Measurements from ENCODE around the gene KRT39. TPM values are rescaled to one million over a fixed set of nuclear protein-coding genes. Genes with fewer than 3 reads are reported as not detected.
"Not testable (repeated sequence)": the region's sequence is repeated elsewhere in the genome, so short reads cannot be mapped to it uniquely, and the experiment has no call there.

KRT39 gene
- total RNA-seq, 3 donors from 2014 or later: not detected

DNA sequence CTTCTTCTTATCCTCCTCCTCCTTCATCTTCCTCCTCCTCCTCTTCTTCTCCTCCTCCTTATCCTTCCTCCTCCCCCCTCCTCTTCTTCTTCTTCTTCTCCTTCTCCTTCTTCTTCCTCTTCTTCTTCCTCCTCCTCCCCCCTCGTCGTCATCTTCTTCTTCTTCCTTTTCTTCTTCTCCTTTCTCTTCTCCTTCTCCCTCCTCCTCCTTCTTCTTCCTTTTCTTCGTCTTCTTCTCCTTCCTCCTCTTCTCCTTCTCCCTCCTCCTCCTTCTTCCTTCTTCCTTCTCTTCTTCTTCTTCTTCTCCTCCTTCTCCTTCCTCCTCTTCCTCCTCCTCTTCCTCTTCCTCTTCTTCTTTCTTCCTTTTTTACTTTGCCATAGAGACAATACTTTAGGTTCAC is 24.2 kb downstream of the KRT39 start:
- H3K4me1 Mint-ChIP-seq (ENCODE audit: low read depth): no peaks in the 10 kb centered on the region
- DNase-seq (no peak), ATAC-seq (no peak)
- H3K9me3 Mint-ChIP-seq: no peaks in the 10 kb centered on the region
- no peaks in the 10 kb centered on the region for H3K36me3 Mint-ChIP-seq (ENCODE audit: insufficient read depth)
- peaks cover 36% of the 10 kb centered on the region for H3K27me3 Mint-ChIP-seq (ENCODE audit: low read depth)
- H3K4me3 Mint-ChIP-seq: no peak overlapping the region

DNA sequence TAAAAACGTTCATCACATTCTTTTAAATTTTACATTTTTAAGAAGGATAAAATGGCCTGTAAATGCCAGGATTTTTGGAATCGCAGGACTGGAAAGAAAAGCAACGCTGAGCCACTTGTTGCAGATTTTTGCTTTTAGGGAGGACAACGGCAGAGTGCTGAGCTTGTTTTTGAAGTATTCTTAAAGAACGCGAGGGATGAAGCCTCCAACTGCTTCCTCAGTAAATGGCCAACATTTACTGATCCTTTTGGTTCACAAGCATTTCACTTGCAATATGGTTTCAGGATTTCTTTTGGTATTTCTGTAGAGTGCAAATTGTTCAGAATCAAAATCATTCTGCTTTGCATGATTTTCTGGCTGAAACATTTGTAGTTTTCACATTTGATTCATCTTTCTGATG is 26.5 kb downstream of the KRT39 start:
- ATAC-seq (no peak), DNase-seq (no peak)
- Mint-ChIP-seq H3K9me3 (no peaks in the 10 kb centered on the region), H3K4me3 (no peak overlapping the region), H3K27me3 (ENCODE audit: low read depth) (peaks cover 20% of the 10 kb centered on the region), H3K36me3 (ENCODE audit: insufficient read depth) (no peaks in the 10 kb centered on the region), H3K4me1 (ENCODE audit: low read depth) (no peaks in the 10 kb centered on the region)

DNA sequence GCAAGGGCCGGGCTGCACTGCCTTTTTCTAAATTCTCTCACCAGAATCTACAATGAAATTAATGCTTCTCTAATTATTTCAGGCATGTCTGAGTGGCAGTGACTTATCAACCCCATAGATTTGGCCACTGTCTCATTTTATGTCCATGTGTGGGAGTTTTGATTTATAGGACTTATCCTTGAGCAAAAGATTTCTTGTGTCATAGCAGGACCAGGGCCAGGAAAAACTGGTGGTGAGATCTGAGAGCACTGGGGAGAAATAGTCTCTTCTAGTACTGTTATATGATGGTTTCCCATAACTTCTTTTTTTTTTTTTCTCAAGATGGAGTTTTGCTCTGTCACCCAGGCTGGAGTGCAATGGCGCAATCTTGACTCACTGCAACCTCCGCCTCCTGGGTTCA is 27.8 kb downstream of the KRT39 start:
- H3K9me3 Mint-ChIP-seq: no peaks in the 10 kb centered on the region

DNA sequence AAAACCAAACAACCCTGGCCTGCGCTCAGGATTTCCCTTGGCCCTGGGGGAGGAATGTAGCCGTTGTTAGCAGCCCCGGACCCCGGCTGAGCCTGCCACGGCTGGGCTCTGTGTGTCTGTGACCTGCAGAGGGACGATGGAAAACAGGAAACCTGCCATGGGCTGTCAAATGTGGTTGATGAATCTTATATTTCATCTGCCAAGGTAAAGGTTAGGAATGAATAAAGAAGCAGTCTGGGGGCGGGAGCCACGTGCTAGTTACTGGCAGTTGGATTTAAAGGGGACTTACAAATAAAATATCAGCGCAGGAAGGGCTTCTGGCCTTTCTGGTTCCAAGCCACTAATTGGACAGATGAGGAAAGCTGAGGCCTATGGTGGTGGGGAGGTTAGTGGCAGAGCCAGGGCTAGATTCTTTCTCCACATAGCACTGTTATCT is 29.3 kb downstream of the KRT39 start, which contains the start of gene KRT23:
Gene KRT23, minus strand, starts transcription at position 263 of the 436 bp plus-strand sequence. CDS start 1,043 bp downstream, outside the sequence.
- H3K4me1 Mint-ChIP-seq (ENCODE audit: low read depth): no peaks in the 10 kb centered on the region
- DNase-seq (no peak), ATAC-seq (no peak)
- H3K36me3 Mint-ChIP-seq (ENCODE audit: insufficient read depth): no peaks in the 10 kb centered on the region
- no peaks in the 10 kb centered on the region for H3K9me3 Mint-ChIP-seq
- peaks cover 15% of the 10 kb centered on the region for H3K27me3 Mint-ChIP-seq (ENCODE audit: low read depth)
- H3K4me3 Mint-ChIP-seq: no peak within 1 kb of the TSS

More for the DNA sequence above, 27.8 kb downstream of the KRT39 start:
- no peaks in the 10 kb centered on the region for H3K4me1 Mint-ChIP-seq (ENCODE audit: low read depth)
- H3K27me3 Mint-ChIP-seq (ENCODE audit: low read depth): peaks cover 13% of the 10 kb centered on the region
- no peak for DNase-seq
- no peak overlapping the region for H3K4me3 Mint-ChIP-seq
- no peaks in the 10 kb centered on the region for H3K36me3 Mint-ChIP-seq (ENCODE audit: insufficient read depth)
- ATAC-seq: no peak

DNA sequence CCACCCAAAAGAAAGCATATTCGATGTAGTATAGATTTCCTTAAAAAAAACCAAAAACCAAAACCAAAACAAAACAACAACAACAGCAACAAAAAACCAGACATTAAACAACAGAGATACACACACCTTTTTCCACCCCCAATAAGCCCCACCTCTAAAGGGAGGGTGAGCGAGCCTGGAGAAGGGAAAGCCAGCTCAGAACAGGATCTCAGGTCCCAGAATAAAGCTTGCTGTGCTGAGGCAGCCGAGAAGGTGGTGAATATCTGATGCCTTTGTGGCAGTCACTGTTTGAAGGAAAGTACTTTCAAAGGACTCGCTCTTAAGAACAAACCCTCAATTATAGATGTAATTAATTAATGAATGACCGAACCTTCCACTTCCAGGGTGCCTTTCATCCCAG is 29.8 kb downstream of the KRT39 start:
- H3K4me3 Mint-ChIP-seq: no peak overlapping the region
- H3K4me1 Mint-ChIP-seq (ENCODE audit: low read depth): no peaks in the 10 kb centered on the region
- no peak for DNase-seq

DNA sequence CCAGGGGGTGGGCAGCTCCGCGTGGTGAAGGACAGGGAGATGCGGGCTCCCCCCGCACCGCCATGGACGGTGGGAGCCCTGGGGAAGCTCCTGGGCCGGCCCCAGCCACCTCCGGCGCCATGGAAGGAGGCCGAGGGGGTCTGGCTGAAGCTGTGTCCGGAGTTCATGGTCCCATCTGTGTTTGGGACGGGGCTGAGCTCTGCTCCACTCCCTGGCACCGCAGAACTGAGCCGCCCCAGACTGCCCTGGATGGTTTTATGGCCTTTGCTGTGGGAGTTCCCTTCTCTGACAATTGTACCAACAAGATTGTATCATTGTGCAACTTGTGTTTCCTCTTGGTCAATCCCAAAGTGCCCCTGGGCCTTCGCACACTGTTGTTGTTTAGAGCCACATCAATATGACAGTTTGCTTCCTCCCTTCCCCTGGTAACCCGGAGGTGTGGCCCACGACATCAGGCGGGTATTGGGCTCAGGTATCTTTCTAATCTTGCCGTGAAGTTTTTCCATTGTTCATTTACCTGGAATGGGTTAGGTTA is 30.2 kb downstream of the KRT39 start:
- Mint-ChIP-seq H3K36me3 (ENCODE audit: insufficient read depth) (no peaks in the 10 kb centered on the region), H3K27me3 (ENCODE audit: low read depth) (peaks cover 15% of the 10 kb centered on the region), H3K4me3 (no peak overlapping the region), H3K9me3 (no peaks in the 10 kb centered on the region), H3K4me1 (ENCODE audit: low read depth) (no peaks in the 10 kb centered on the region)
- DNase-seq (no peak), ATAC-seq (no peak)

More for the DNA sequence above, 29.8 kb downstream of the KRT39 start:
- no peaks in the 10 kb centered on the region for H3K36me3 Mint-ChIP-seq (ENCODE audit: insufficient read depth)
- no peak for ATAC-seq
- H3K9me3 Mint-ChIP-seq: no peaks in the 10 kb centered on the region
- peaks cover 15% of the 10 kb centered on the region for H3K27me3 Mint-ChIP-seq (ENCODE audit: low read depth)

DNA sequence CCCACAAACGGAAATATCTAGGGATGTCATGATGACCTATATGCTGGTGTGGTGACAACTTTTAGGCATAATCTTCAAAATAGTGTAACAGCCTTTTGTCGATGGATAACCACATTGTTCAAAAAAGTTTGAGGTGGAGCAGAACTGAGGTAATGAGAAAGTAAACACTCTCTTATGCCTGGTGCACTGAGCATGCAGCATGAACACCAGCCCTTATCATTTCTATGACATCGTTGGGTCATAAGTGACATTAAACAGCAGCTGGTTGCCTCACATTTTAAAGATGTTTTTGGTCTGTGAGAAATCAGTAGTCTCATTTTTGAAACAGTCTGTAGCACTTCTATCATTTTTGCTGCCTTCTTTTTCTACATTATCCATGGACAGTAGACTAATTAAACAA is 31.1 kb downstream of the KRT39 start:
- ATAC-seq (no peak), DNase-seq (no peak)
- H3K36me3 Mint-ChIP-seq (ENCODE audit: insufficient read depth): no peaks in the 10 kb centered on the region
- H3K9me3 Mint-ChIP-seq: no peaks in the 10 kb centered on the region
- H3K4me1 Mint-ChIP-seq (ENCODE audit: low read depth): no peaks in the 10 kb centered on the region
- peaks cover 15% of the 10 kb centered on the region for H3K27me3 Mint-ChIP-seq (ENCODE audit: low read depth)
- H3K4me3 Mint-ChIP-seq: no peak overlapping the region

DNA sequence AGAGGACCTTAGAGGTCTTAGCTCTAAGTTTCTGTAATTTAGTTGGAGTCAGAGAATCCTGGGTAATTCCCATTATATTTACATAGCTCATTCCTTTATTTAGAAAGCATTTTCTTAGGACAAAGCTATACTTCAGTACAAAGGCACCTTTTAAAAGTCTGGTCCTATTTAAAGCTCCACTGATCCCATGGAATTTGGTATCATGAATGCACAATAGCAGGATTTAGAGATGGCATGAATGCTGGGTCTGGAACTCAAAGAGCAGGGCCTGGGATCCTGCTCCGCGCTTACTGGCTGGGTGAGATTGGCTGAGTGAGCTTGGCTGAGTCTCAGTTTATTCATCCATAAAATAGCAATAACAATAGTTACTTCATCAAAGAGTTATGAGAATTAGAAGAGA is 34.1 kb downstream of the KRT39 start:
- H3K9me3 Mint-ChIP-seq: no peaks in the 10 kb centered on the region
- no peaks in the 10 kb centered on the region for H3K36me3 Mint-ChIP-seq (ENCODE audit: insufficient read depth)
- peaks cover 12% of the 10 kb centered on the region for H3K27me3 Mint-ChIP-seq (ENCODE audit: low read depth)
- H3K4me1 Mint-ChIP-seq (ENCODE audit: low read depth): no peaks in the 10 kb centered on the region
- H3K4me3 Mint-ChIP-seq: no peak overlapping the region
- no peak for DNase-seq
- no peak for ATAC-seq

DNA sequence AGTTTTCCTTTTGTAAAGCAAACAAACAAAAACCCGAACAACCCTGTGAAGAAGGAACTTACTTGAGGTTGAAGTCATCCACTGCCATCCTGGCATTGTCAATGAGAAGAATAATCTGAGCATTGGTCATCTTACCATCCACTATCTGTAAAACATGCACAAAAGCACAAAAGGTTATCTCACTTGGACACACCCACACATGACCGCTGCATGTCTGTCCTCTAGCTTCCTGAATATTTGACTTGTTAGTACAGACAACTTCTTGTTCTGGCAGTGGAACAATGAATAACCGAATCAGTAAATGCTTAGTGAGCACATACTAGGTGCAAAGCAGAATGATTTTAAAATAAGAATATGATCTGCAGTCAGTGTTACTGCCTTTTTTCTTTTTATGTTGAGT is 35.4 kb downstream of the KRT39 start:
- H3K9me3 Mint-ChIP-seq: no peaks in the 10 kb centered on the region
- no peak overlapping the region for H3K4me3 Mint-ChIP-seq
- DNase-seq (no peak), ATAC-seq (no peak)
- H3K4me1 Mint-ChIP-seq (ENCODE audit: low read depth): no peaks in the 10 kb centered on the region
- peaks cover 14% of the 10 kb centered on the region for H3K27me3 Mint-ChIP-seq (ENCODE audit: low read depth)
- H3K36me3 Mint-ChIP-seq (ENCODE audit: insufficient read depth): no peaks in the 10 kb centered on the region

DNA sequence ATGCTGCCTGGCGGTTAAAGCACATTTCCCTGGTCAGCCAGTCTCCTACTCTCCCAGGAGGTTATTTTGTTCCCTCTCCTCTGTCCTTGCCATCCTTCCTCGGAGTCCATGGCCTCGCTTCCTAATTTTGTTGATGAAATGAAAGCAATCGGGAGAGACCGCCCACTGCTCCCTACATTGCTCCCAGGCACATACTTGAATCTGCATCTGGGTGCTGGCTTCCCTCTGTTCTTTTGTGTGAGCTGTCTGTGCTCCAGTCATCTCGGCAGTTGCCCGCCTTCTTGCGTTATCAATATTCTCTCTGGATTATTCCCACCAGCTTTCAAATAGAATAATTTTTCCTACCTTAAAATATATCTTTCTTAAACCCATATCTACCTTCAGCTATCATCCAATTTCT is 40.4 kb downstream of the KRT39 start:
- Mint-ChIP-seq H3K9me3 (no peaks in the 10 kb centered on the region), H3K27me3 (ENCODE audit: low read depth) (peaks cover 16% of the 10 kb centered on the region), H3K4me3 (no peak overlapping the region), H3K36me3 (ENCODE audit: insufficient read depth) (no peaks in the 10 kb centered on the region), H3K4me1 (ENCODE audit: low read depth) (peaks cover 1% of the 10 kb centered on the region)
- ATAC-seq (no peak), DNase-seq (no peak)

DNA sequence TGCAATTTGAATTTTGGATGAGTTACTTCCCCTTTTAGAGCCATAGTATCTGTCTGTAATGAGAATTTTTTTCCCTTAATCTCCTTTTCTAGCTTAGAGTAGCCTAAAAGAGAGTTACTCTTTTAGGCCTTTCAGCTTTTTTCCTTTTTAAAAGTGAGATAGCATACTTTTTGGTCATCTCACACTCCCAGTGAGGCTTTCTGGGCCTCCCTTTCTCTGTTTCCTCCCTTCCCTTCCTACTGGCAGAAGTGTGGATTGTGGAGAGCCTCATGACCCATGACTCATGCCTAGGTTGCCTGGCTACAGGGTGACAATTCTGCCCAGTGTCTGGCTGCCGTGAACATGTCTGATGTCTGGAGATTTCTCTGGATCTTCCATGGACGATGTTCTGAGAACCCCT is 44.5 kb downstream of the KRT39 start:
- Mint-ChIP-seq H3K4me3 (no peak overlapping the region), H3K27me3 (ENCODE audit: low read depth) (peaks cover 20% of the 10 kb centered on the region), H3K4me1 (ENCODE audit: low read depth) (peaks cover 5% of the 10 kb centered on the region), H3K9me3 (no peaks in the 10 kb centered on the region), H3K36me3 (ENCODE audit: insufficient read depth) (no peaks in the 10 kb centered on the region)
- ATAC-seq: no peak
- no peak for DNase-seq

DNA sequence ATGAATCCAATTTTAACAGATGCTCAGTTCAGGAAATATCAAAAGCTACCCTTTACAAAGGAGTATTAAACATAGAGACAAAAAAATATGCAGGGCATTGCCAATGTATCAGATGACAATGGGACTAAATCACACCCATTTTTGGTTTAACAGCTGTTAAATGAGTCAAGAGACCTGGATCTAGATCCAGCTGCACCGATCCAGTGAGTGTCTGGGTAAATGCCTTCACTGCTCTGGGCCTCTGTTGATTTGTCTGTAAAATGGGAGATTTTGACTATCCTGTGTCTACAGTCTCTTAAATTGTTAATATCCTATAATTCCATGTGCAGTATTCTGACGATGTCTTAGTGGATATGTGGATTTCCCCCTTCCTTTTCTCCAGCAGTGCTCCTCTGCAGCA is 45.7 kb downstream of the KRT39 start:
- no peak for ATAC-seq
- peaks cover 13% of the 10 kb centered on the region for H3K27me3 Mint-ChIP-seq (ENCODE audit: low read depth)
- H3K9me3 Mint-ChIP-seq: no peaks in the 10 kb centered on the region
- peaks cover 5% of the 10 kb centered on the region for H3K4me1 Mint-ChIP-seq (ENCODE audit: low read depth)
- H3K4me3 Mint-ChIP-seq: no peak overlapping the region
- no peak for DNase-seq
- no peaks in the 10 kb centered on the region for H3K36me3 Mint-ChIP-seq (ENCODE audit: insufficient read depth)

DNA sequence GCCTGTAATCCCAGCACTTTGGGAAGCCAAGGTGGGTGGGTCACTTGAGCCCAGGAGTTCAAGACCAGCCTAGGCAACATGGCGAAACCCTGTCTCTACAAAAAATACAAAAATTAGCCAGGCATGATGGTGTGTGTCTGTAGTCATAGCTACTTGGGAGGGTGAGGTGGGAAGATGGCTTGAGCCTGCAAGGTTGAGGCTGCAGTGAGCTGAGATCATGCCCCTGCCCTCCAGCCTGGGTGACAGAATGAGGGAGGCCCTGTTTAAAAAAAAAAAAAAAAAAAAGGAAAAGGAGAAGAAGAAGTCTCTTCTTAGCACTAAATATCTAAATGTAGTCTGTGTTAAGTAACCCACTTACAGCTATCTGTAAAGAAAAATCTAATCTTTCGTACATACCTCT is 49.6 kb downstream of the KRT39 start:
- not testable (repeated sequence) for H3K4me1 Mint-ChIP-seq (ENCODE audit: low read depth); ATAC-seq; H3K9me3 Mint-ChIP-seq; DNase-seq; H3K4me3 Mint-ChIP-seq; H3K36me3 Mint-ChIP-seq (ENCODE audit: insufficient read depth); H3K27me3 Mint-ChIP-seq (ENCODE audit: low read depth)

DNA sequence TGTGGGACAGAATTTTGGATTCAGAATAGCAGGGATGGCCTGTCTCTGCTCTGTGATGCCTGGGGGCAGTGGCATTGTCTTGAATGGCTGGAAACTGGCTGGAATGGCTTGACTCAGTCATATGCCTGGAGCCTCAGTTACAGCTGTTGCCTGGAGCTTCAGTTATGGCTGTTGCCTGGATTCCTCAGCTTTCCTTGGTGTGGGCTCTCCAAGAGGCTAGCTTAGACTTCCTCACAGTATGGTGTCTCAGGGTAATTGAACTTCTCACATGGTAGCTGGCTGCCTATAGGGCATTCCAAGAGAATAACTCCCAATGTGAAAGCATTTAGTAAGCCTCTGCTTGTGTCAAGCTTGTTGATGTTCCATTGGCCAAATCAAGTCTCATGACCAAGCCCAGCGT is 50.4 kb downstream of the KRT39 start:
- Mint-ChIP-seq H3K27me3 (ENCODE audit: low read depth) (peaks cover 15% of the 10 kb centered on the region), H3K4me1 (ENCODE audit: low read depth) (peaks cover 8% of the 10 kb centered on the region), H3K4me3 (no peak overlapping the region), H3K9me3 (no peaks in the 10 kb centered on the region), H3K36me3 (ENCODE audit: insufficient read depth) (no peaks in the 10 kb centered on the region)
- DNase-seq (no peak), ATAC-seq (no peak)

DNA sequence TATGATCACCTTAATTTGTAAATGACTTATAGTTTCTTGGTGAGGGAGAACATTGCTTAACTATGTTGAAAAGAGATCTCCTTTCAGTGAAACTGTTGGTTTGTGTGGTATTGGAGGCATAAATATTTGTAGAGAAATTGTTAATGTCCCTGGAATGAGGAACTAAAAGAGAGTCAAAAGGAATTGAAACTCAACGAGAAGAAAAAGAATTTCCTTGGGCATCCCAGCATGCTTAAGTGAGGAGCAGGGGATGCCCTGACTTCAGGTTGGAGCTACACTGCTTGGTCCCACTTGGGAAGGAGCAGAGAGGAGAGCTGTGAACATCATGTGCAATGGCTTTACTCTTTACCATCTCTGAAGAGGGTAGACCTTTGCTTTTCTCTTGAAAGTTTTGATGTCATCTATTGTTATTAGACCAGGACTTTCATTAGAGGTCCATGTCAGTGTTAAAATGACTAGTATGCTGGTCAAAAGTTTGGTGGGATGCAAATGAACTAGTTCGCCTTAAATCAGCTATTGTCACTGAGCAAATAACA is 51.0 kb downstream of the KRT39 start:
- H3K4me3 Mint-ChIP-seq: no peak overlapping the region
- H3K27me3 Mint-ChIP-seq (ENCODE audit: low read depth): peaks cover 15% of the 10 kb centered on the region
- no peak for ATAC-seq
- DNase-seq: no peak
- H3K36me3 Mint-ChIP-seq (ENCODE audit: insufficient read depth): no peaks in the 10 kb centered on the region
- peaks cover 4% of the 10 kb centered on the region for H3K4me1 Mint-ChIP-seq (ENCODE audit: low read depth)
- no peaks in the 10 kb centered on the region for H3K9me3 Mint-ChIP-seq
